GM12891 (cell line): ENCODE measurements around the gene ATG4B.
A peak's percentile ranks its signal among the peaks of the same experiment; 100 is the strongest.

Experiments
- DNase-seq: peaks from one replicate; pipeline ENCODE4 v3.0.0; 2011; ENCODE audit warnings: low spot score; ENCODE audit not compliant: insufficient read length
- FAIRE-seq: peaks from 2 replicates; lab custom pipeline; 2011; peaks lifted over from hg19 to GRCh38; lab: Jason Lieb, UNC
- PAX5 ChIP-seq: IDR thresholded peaks from 2 replicates; pipeline ENCODE4 v1.6.1; 2011; ENCODE audit warnings: low read length, moderate library complexity, mild to moderate bottlenecking; ENCODE audit not compliant: insufficient read depth, severe bottlenecking
- POLR2A ChIP-seq: IDR thresholded peaks from 2 replicates; pipeline ENCODE4 v1.6.1; 2011; ENCODE audit warnings: low read depth, low read length, control low read depth
- POLR2AphosphoS5 ChIP-seq: IDR thresholded peaks from 2 replicates; pipeline ENCODE4 v1.6.1; 2011; ENCODE audit warnings: low read depth, low read length, control low read depth
- POU2F2 ChIP-seq: IDR thresholded peaks from 2 replicates; pipeline ENCODE4 v1.6.1; 2011; ENCODE audit warnings: low read depth, mild to moderate bottlenecking, control low read depth, low read length, moderate library complexity
- SPI1 ChIP-seq: IDR thresholded peaks from 2 replicates; pipeline ENCODE4 v1.6.1; 2011; ENCODE audit warnings: low read depth, low read length, control low read depth
- TAF1 ChIP-seq: IDR thresholded peaks from 2 replicates; pipeline ENCODE4 v1.6.1; 2011; ENCODE audit warnings: low read depth, low read length, control low read depth

The ATG4B gene

GRCh38 chr2:241599615-241600014 is 37.9 kb upstream of the ATG4B start:
- no peak for TF ChIP-seq POU2F2
- TF ChIP-seq SPI1: no peak
- no peak for TF ChIP-seq PAX5
- no peak for TF ChIP-seq POLR2A
- no peak for TF ChIP-seq POLR2AphosphoS5
- no peak for TF ChIP-seq TAF1
- DNase-seq (no peak), FAIRE-seq (no peak)

GRCh38 chr2:241601841-241602240 is 35.7 kb upstream of the ATG4B start:
- TF ChIP-seq TAF1 (no peak), POLR2AphosphoS5 (no peak), PAX5 (no peak), POLR2A (no peak), POU2F2 (no peak), SPI1 (no peak)
- DNase-seq: no peak
- FAIRE-seq: no peak

GRCh38 chr2:241602720-241603119 is 34.8 kb upstream of the ATG4B start:
- TF ChIP-seq POU2F2 (no peak), POLR2A (no peak)
- FAIRE-seq (no peak), DNase-seq (no peak)

- TF ChIP-seq TAF1 (no peak), PAX5 (no peak), SPI1 (no peak), POLR2A (no peak), POU2F2 (no peak), POLR2AphosphoS5 (no peak)
- FAIRE-seq: no peak
- no peak for DNase-seq
Observed at GRCh38 chr2:241603686-241604085, 33.8 kb upstream of the ATG4B start.

GRCh38 chr2:241606186-241606585 is 31.3 kb upstream of the ATG4B start:
- DNase-seq (no peak), FAIRE-seq (no peak)
- TF ChIP-seq POLR2A (no peak), TAF1 (no peak), POLR2AphosphoS5 (no peak), PAX5 (no peak), SPI1 (no peak), POU2F2 (no peak)

- FAIRE-seq: no peak
- TF ChIP-seq POLR2A (no peak), PAX5 (no peak), SPI1 (no peak), TAF1 (no peak), POU2F2 (no peak)
- no peak for DNase-seq
Observed at GRCh38 chr2:241607162-241607885, 30.2 kb upstream of the ATG4B start.

- DNase-seq (no peak), FAIRE-seq (peak; percentile 54)
- TF ChIP-seq POLR2A (no peak), POLR2AphosphoS5 (no peak), POU2F2 (no peak), TAF1 (no peak), SPI1 (no peak), PAX5 (no peak)
Observed at GRCh38 chr2:241608881-241609280, 28.6 kb upstream of the ATG4B start.

- TF ChIP-seq SPI1 (no peak), PAX5 (peak; percentile 66)
- DNase-seq (peak; percentile 97), FAIRE-seq (peak; percentile 97)
Observed at GRCh38 chr2:241609859-241610793, 27.4 kb upstream of the ATG4B start.

- no peak for TF ChIP-seq TAF1
- no peak for TF ChIP-seq SPI1
- TF ChIP-seq POU2F2: no peak
- TF ChIP-seq POLR2AphosphoS5: no peak
- no peak for TF ChIP-seq PAX5
- TF ChIP-seq POLR2A: no peak
- no peak for DNase-seq
Observed at GRCh38 chr2:241611062-241611461, 26.4 kb upstream of the ATG4B start.

GRCh38 chr2:241612156-241613016 is 25.1 kb upstream of the ATG4B start:
- DNase-seq (no peak), FAIRE-seq (no peak)
- TF ChIP-seq SPI1 (no peak), POU2F2 (no peak), TAF1 (no peak), POLR2A (no peak), PAX5 (no peak), POLR2AphosphoS5 (no peak)

More at GRCh38 chr2:241611062-241611461, 26.4 kb upstream of the ATG4B start:
- FAIRE-seq: no peak
